H1 (cell line): ENCODE data around the gene RNF212B. TPM values are rescaled to one million over a fixed set of nuclear protein-coding genes. Genes with fewer than 3 reads are reported as not detected.
A peak's percentile ranks its signal among the peaks of the same experiment; 100 is the strongest.

Source experiments
- CBX5 ChIP-seq: fragments of 300-800, 300-1000 bp; sonication (generic); IDR thresholded peaks from 2 replicates; pipeline ENCODE4 v1.7.1; 2016; ENCODE audit warnings: antibody characterized with exemption, low read length, low read depth
- CREB1 ChIP-seq: IDR thresholded peaks from 2 replicates; pipeline ENCODE4 v1.6.1; 2012; ENCODE audit warnings: inconsistent platforms
- EGR1 ChIP-seq: IDR thresholded peaks from 2 replicates; pipeline ENCODE4 v1.6.1; 2011; ENCODE audit warnings: low read depth, low read length, borderline replicate concordance
- EP300 ChIP-seq, 2 experiments: IDR thresholded peaks; 1 replicate in 1 of 2; 2 replicates in 1 of 2; pipeline ENCODE4 v1.6.1; 2011 to 2012; ENCODE audit warnings: low read depth in 2 of 2, low read length in 2 of 2, mild to moderate bottlenecking in 2 of 2, borderline replicate concordance in 1 of 2, inconsistent platforms in 1 of 2, moderate library complexity in 1 of 2
- HDAC2 ChIP-seq, 2 experiments: fragments of 300-600 bp in 1 of 2; sonication (generic) in 1 of 2; IDR thresholded peaks; 2 replicates each; pipeline ENCODE4 v1.6.1; 2011 to 2012; ENCODE audit warnings: low read depth in 2 of 2, low read length in 2 of 2, mild to moderate bottlenecking in 2 of 2, moderate library complexity in 2 of 2, borderline replicate concordance in 1 of 2, inconsistent platforms in 1 of 2
- KDM1A ChIP-seq: fragments of 200-600, 300-600 bp; sonication (generic); IDR thresholded peaks from 2 replicates; pipeline ENCODE4 v1.7.1; 2016; ENCODE audit warnings: mild to moderate bottlenecking, low read length, borderline replicate concordance
- MAX ChIP-seq: IDR thresholded peaks from 2 replicates; pipeline ENCODE4 v1.6.1; 2012; ENCODE audit warnings: inconsistent platforms
- NRF1 ChIP-seq: IDR thresholded peaks from 2 replicates; pipeline ENCODE4 v1.6.1; 2011; ENCODE audit warnings: mild to moderate bottlenecking, low read depth, low read length, improper control_type of control experiment
- PHF8 ChIP-seq: fragments of 200-600 bp; sonication (generic); conservative IDR thresholded peaks from 2 replicates; pipeline ENCODE4 v1.7.1; 2012; ENCODE audit warnings: low read depth, mild to moderate bottlenecking, inconsistent platforms, low read length, moderate library complexity
- POLR2A ChIP-seq, 2 experiments: IDR thresholded peaks; 1 replicate in 1 of 2; 2 replicates in 1 of 2; pipeline ENCODE4 v1.6.1; 2011; ENCODE audit warnings: low read depth in 2 of 2, low read length in 2 of 2, mild to moderate bottlenecking in 2 of 2; ENCODE audit errors: control extremely low read depth in 1 of 2
- POLR2AphosphoS5 ChIP-seq: IDR thresholded peaks from 2 replicates; pipeline ENCODE4 v1.6.1; 2011; ENCODE audit warnings: low read depth, low read length
- RAD21 ChIP-seq, 2 experiments: IDR thresholded peaks in 1 of 2; conservative IDR thresholded peaks in 1 of 2; 2 replicates each; pipeline ENCODE4 v1.6.1; 2011; ENCODE audit warnings: low read depth in 2 of 2, low read length in 2 of 2, improper control_type of control experiment in 1 of 2, inconsistent platforms in 1 of 2, mild to moderate bottlenecking in 1 of 2, moderate library complexity in 1 of 2
- SIN3A ChIP-seq, 2 experiments: IDR thresholded peaks in 1 of 2; conservative IDR thresholded peaks in 1 of 2; 2 replicates each; pipeline ENCODE4 v1.6.1; 2011 to 2012; ENCODE audit warnings: low read length in 2 of 2, improper control_type of control experiment in 1 of 2, low read depth in 1 of 2, mild to moderate bottlenecking in 1 of 2
- SIRT6 ChIP-seq: IDR thresholded peaks from one replicate; pipeline ENCODE4 v1.7.1; 2012; ENCODE audit warnings: low read length, inconsistent platforms
- SIX5 ChIP-seq: IDR thresholded peaks from 2 replicates; pipeline ENCODE4 v1.6.1; 2011; ENCODE audit warnings: mild to moderate bottlenecking, low read depth, low read length
- SP1 ChIP-seq: IDR thresholded peaks from 2 replicates; pipeline ENCODE4 v1.6.1; 2011; ENCODE audit warnings: low read depth, low read length
- TAF1 ChIP-seq: IDR thresholded peaks from 2 replicates; pipeline ENCODE4 v1.6.1; 2011; ENCODE audit warnings: mild to moderate bottlenecking, low read depth, low read length
- TBP ChIP-seq: IDR thresholded peaks from 2 replicates; pipeline ENCODE4 v1.6.1; 2011; ENCODE audit warnings: low read depth, low read length, improper control_type of control experiment
- polyA plus RNA-seq, 7 experiments: library from polyadenylated mRNA; depleted of rRNA in 3 of 7; stranded (reverse) in 5 of 7; unstranded in 2 of 7; fragments of >200 nt in 5 of 7; fragments of 200-250 nt in 2 of 7; gene quantifications; 1 replicate in 5 of 7; 2 replicates in 1 of 7; 4 replicates in 1 of 7; pipeline versions ENCODE4 v1.2.1 to v1.2.3, GENCODE V29; 2011 to 2013; ENCODE audit warnings: missing spikeins in 2 of 7, mixed read lengths in 2 of 7
- total RNA-seq: library from RNA; stranded (reverse); fragmentation: NEBNext Ultra II Directional; extraction: Animal tissue kit (Norgen Biotek cat#: 25700); gene quantifications from 2 replicates; pipeline ENCODE4 v1.2.1, GENCODE V29; 2021

Gene RNF212B
- total and polyA plus RNA-seq, 2 of the 8 experiments (the other 6 are each of a cell fraction or from before 2014, with no cell fraction given), result 0.95 to 1.2 TPM

- TF ChIP-seq POLR2AphosphoS5 (peak; percentile 26; the same call in 1 of the 2 replicates), RAD21 (IDR thresholded peaks at IDR 0.05 in 1 of 2, conservative IDR thresholded peaks at IDR 0.05 in 1 of 2; ENCODE audit: low read depth in 2 of 2, low read length in 2 of 2) (peak in 1 of 2 experiments; percentile 29; a peak in 2 of 4 replicates), SIRT6 (no peak), SP1 (peak; percentile 62; the same call in 1 of the 2 replicates), CREB1 (peak; percentile 70; the same call in 1 of the 2 replicates), MAX (peak; percentile 91), POLR2A (IDR thresholded peaks at IDR 0.05; ENCODE audit: control extremely low read depth in 1 of 2, low read depth in 2 of 2, low read length in 2 of 2) (peak in 1 of 2 experiments; percentile 59; a peak in 1 of 3 replicates), TAF1 (peak; percentile 62), EP300 (IDR thresholded peaks at IDR 0.05; ENCODE audit: borderline replicate concordance in 1 of 2, low read depth in 2 of 2, low read length in 2 of 2) (no peak), SIX5 (no peak), PHF8 (no peak; the same call in 1 of the 2 replicates), EGR1 (peak; percentile 87), HDAC2 (IDR thresholded peaks at IDR 0.05; ENCODE audit: borderline replicate concordance in 1 of 2, low read depth in 2 of 2, low read length in 2 of 2) (peak in 1 of 2 experiments; percentile 11; a peak in 1 of 4 replicates), CBX5 (no peak), KDM1A (peak; percentile 25; the same call in 1 of the 2 replicates), NRF1 (no peak), SIN3A (conservative IDR thresholded peaks at IDR 0.05 in 1 of 2, IDR thresholded peaks at IDR 0.05 in 1 of 2; ENCODE audit: low read depth in 1 of 2, low read length in 2 of 2) (peak; percentile 67 to 77; a peak in 1 of 4 replicates), TBP (no peak)
- TF ChIP-seq, all 59 proteins: peak for 15
Observed at GRCh38 chr14:23237772-23238594, at the start of gene RNF212B (continued).
